HepG2 (cell line): Measurements from ENCODE around the gene UNC13D. TPM values are rescaled to one million over a fixed set of nuclear protein-coding genes. Genes with fewer than 3 reads are reported as not detected.

Experiments
- ATF7 ChIP-seq, 2 experiments: fragments of 450-650 bp in 1 of 2; sonication (generic) in 1 of 2; formaldehyde crosslinking in 1 of 2; IDR thresholded peaks; 2 replicates each; pipeline versions ENCODE4 v1.4.0 to v1.6.1; 2016 to 2020; ENCODE audit warnings: antibody characterized with exemption in 1 of 2, mild to moderate bottlenecking in 1 of 2, missing genetic modification reagents in 1 of 2
- EZH2 ChIP-seq: conservative IDR thresholded peaks from 2 replicates; pipeline ENCODE4 v1.6.1; 2012; ENCODE audit warnings: mild to moderate bottlenecking, low read depth, low read length, moderate library complexity
- GTF2F1 ChIP-seq: fragments of 150-350 bp; IDR thresholded peaks from 2 replicates; pipeline ENCODE4 v1.6.1; 2014; ENCODE audit warnings: low read length
- HNRNPH1 ChIP-seq: fragments of 200-400 bp; formaldehyde crosslinking; optimal IDR thresholded peaks from 2 replicates; pipeline ENCODE3; 2017; ENCODE audit warnings: mild to moderate bottlenecking, low read depth, low read length
- HOXA7 ChIP-seq: sonication (generic); formaldehyde crosslinking; IDR thresholded peaks from 2 replicates; pipeline ENCODE4 v1.8.1; 2022; ENCODE audit warnings: mild to moderate bottlenecking, missing genetic modification reagents, moderate library complexity
- LCORL ChIP-seq, 2 experiments: fragments of 450-650 bp in 1 of 2; sonication (generic) in 1 of 2; formaldehyde crosslinking in 1 of 2; IDR thresholded peaks; 2 replicates each; pipeline versions ENCODE4 v1.5.0 to v1.6.1; 2017 to 2020; ENCODE audit warnings: antibody characterized with exemption in 1 of 2, missing genetic modification reagents in 1 of 2
- MAFG ChIP-seq: sonication (generic); formaldehyde crosslinking; IDR thresholded peaks from 2 replicates; pipeline ENCODE4 v1.5.1; 2020; ENCODE audit warnings: mild to moderate bottlenecking, missing genetic modification reagents
- MED13 ChIP-seq: sonication (generic); formaldehyde crosslinking; IDR thresholded peaks from 2 replicates; pipeline ENCODE4 v1.5.0; 2020; ENCODE audit warnings: missing genetic modification reagents
- NPAS2 ChIP-seq: sonication (generic); formaldehyde crosslinking; IDR thresholded peaks from 2 replicates; pipeline ENCODE4 v1.8.0; 2022; ENCODE audit warnings: mild to moderate bottlenecking, missing genetic modification reagents, borderline replicate concordance
- NR1H2 ChIP-seq: sonication (generic); formaldehyde crosslinking; IDR thresholded peaks from 2 replicates; pipeline ENCODE4 v1.8.1; 2022; ENCODE audit warnings: low read depth, missing genetic modification reagents, borderline replicate concordance
- SALL1 ChIP-seq: sonication (generic); formaldehyde crosslinking; IDR thresholded peaks from 2 replicates; pipeline ENCODE4 v1.8.0; 2022; ENCODE audit warnings: mild to moderate bottlenecking, missing genetic modification reagents
- SIX1 ChIP-seq: sonication (generic); formaldehyde crosslinking; IDR thresholded peaks from 2 replicates; pipeline ENCODE4 v1.4.0; 2020; ENCODE audit warnings: missing genetic modification reagents, borderline replicate concordance
- SMAD3 ChIP-seq: sonication (generic); formaldehyde crosslinking; IDR thresholded peaks from 2 replicates; pipeline ENCODE4 v1.4.0; 2020; ENCODE audit warnings: missing genetic modification reagents
- SNRNP70 ChIP-seq: fragments of 200-400 bp; formaldehyde crosslinking; IDR thresholded peaks from 2 replicates; pipeline ENCODE4 v1.6.1; 2017; ENCODE audit warnings: mild to moderate bottlenecking, low read depth, low read length, moderate library complexity
- SP1 ChIP-seq, 2 experiments: fragments of 450-650 bp in 1 of 2; sonication (generic) in 1 of 2; formaldehyde crosslinking in 1 of 2; IDR thresholded peaks; 2 replicates each; pipeline versions ENCODE4 v1.4.0 to v1.6.1; 2016 to 2020; ENCODE audit warnings: missing genetic modification reagents in 1 of 2
- SRY ChIP-seq: sonication (generic); formaldehyde crosslinking; IDR thresholded peaks from 2 replicates; pipeline ENCODE4 v1.8.0; 2022; ENCODE audit warnings: mild to moderate bottlenecking, missing genetic modification reagents
- YEATS2 ChIP-seq: sonication (generic); formaldehyde crosslinking; IDR thresholded peaks from 2 replicates; pipeline ENCODE4 v1.4.0; 2020; ENCODE audit warnings: missing genetic modification reagents, borderline replicate concordance
- ZBTB7B ChIP-seq: sonication (generic); formaldehyde crosslinking; IDR thresholded peaks from 2 replicates; pipeline ENCODE4 v1.4.0; 2020; ENCODE audit warnings: missing genetic modification reagents
- ZNF33A ChIP-seq: sonication (generic); formaldehyde crosslinking; IDR thresholded peaks from 2 replicates; pipeline ENCODE4 v1.5.1; 2020; ENCODE audit warnings: missing genetic modification reagents, mild to moderate bottlenecking, moderate library complexity, borderline replicate concordance
- ZNF556 ChIP-seq: sonication (generic); formaldehyde crosslinking; IDR thresholded peaks from 2 replicates; pipeline ENCODE4 v1.4.0; 2020; ENCODE audit warnings: mild to moderate bottlenecking, missing genetic modification reagents, borderline replicate concordance
- ZNF776 ChIP-seq: sonication (generic); formaldehyde crosslinking; IDR thresholded peaks from 2 replicates; pipeline ENCODE4 v1.4.0; 2020; ENCODE audit warnings: mild to moderate bottlenecking, missing genetic modification reagents
- ZNF878 ChIP-seq: sonication (generic); formaldehyde crosslinking; IDR thresholded peaks from 2 replicates; pipeline ENCODE4 v1.8.1; 2023; ENCODE audit warnings: mild to moderate bottlenecking, missing genetic modification reagents, moderate library complexity
- ZNF879 ChIP-seq: sonication (generic); formaldehyde crosslinking; IDR thresholded peaks from 2 replicates; pipeline ENCODE4 v1.8.1; 2023; ENCODE audit warnings: missing genetic modification reagents
- polyA plus RNA-seq, 8 experiments: library from polyadenylated mRNA; depleted of rRNA in 3 of 8; stranded (reverse) in 7 of 8; unstranded in 1 of 8; fragments of >200 nt; fragmentation: Illumina TruSeq in 4 of 8; extraction: Trizol in 4 of 8; gene quantifications; 2 replicates each; pipeline versions ENCODE4 v1.2.1 to v1.2.3, GENCODE V29; 2011 to 2016; ENCODE audit warnings: low read depth in 4 of 8, missing spikeins in 1 of 8, mixed read lengths in 1 of 8; ENCODE audit not compliant: insufficient read depth in 1 of 8
- total RNA-seq, 5 experiments: library from RNA; depleted of rRNA; stranded (reverse); fragments of >200 nt; fragmentation: Illumina TruSeq; extraction: Trizol; gene quantifications; 2 replicates each; pipeline ENCODE4 v1.2.3, GENCODE V29; 2016; ENCODE audit warnings: low read depth in 1 of 5
- TF ChIP-seq, protein P1 (sequence below): sonication (generic); formaldehyde crosslinking; conservative IDR thresholded peaks from 2 replicates; pipeline ENCODE4 v1.4.0; 2020; ENCODE audit warnings: missing genetic modification reagents
- TF ChIP-seq, protein P2 (sequence below): sonication (generic); formaldehyde crosslinking; IDR thresholded peaks from 2 replicates; pipeline ENCODE4 v1.9.0; 2021; ENCODE audit warnings: missing genetic modification reagents, borderline replicate concordance
- TF ChIP-seq, protein P3 (sequence below): sonication (generic); formaldehyde crosslinking; IDR thresholded peaks from 2 replicates; pipeline ENCODE4 v1.4.0; 2020; ENCODE audit warnings: low read depth, mild to moderate bottlenecking, missing genetic modification reagents

The UNC13D gene
- total and polyA plus RNA-seq, 2 of the 13 experiments (the other 11 are each of a cell fraction or from before 2014, with no cell fraction given): 29.7 to 42.7 TPM

DNA sequence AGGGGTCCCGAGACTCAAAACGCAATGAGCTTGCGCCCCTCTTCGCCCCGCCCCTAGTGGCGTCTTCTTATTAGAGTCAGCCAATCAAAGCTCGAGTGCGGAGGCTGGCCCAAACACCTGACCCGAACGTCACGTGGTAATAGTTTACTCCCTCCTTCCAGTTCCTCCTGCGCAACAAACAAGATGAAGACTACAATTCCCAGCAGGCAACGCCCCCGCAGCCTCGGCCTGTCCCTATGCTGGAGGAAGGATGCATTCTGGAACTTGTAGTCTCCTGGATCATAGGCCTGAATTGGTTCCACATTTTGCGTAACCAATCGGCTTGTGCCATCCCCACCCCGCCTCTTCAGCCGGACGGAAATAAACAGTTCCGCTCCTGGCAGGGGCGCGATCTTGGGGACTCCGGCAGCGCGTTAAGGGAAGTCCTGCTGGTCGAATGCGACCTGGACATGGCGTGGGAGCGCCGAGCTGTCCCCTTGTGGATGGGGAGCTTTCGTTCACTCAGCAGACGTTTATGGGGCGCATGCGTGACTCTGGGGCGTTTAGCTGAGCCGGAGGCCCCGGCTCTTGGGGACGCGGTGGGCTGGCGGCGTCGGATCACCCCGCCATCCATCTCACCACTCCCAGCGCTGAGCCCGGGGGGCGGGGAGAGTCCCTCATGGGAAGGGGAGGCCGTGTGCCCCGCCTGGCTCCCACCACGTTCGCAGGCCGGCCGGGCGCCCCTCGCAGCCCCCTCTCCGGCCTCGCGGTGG is 11.3 kb upstream of the UNC13D start, which contains the start of gene WBP2 (continued):
- TF ChIP-seq MED13 (peak; percentile 85; the same call in 1 of the 2 replicates), SMAD3 (CRISPR knock-in tag) (peak; percentile 80; the same call in 1 of the 2 replicates), HOXA7 (CRISPR knock-in tag) (no peak), GTF2F1 (no peak; the same call in 1 of the 2 replicates), NR1H2 (CRISPR knock-in tag) (peak; percentile 79; the same call in 1 of the 2 replicates), HNRNPH1 (peak; percentile 34), EZH2 (no peak), ATF7 (IDR thresholded peaks at IDR 0.05) (no peak), ATF7 (CRISPR knock-in tag; IDR thresholded peaks at IDR 0.05) (0 out of 2 replicates have a peak, but pooled peaks have one; percentile 18), ZBTB7B (CRISPR knock-in tag) (peak; percentile 99; the same call in 1 of the 2 replicates), ZNF879 (CRISPR knock-in tag) (no peak), YEATS2 (CRISPR knock-in tag) (peak; percentile 78; the same call in 1 of the 2 replicates), LCORL (IDR thresholded peaks at IDR 0.05) (no peak), LCORL (CRISPR knock-in tag; IDR thresholded peaks at IDR 0.05) (peak; percentile 96), SALL1 (peak; percentile 86), ZNF878 (CRISPR knock-in tag) (no peak), ZNF556 (CRISPR knock-in tag) (peak; percentile 38; the same call in 1 of the 2 replicates), SIX1 (no peak; the same call in 1 of the 2 replicates), NPAS2 (CRISPR knock-in tag) (no peak), SRY (CRISPR knock-in tag) (peak; percentile 86; the same call in 1 of the 2 replicates), ZNF33A (CRISPR knock-in tag) (0 out of 2 replicates have a peak, but pooled peaks have one; percentile 76), MAFG (CRISPR knock-in tag) (no peak), SP1 (IDR thresholded peaks at IDR 0.05) (no peak), SP1 (CRISPR knock-in tag; IDR thresholded peaks at IDR 0.05) (peak; percentile 88), ZNF776 (CRISPR knock-in tag) (peak; percentile 90), SNRNP70 (no peak)
- TF ChIP-seq, protein P1, sequence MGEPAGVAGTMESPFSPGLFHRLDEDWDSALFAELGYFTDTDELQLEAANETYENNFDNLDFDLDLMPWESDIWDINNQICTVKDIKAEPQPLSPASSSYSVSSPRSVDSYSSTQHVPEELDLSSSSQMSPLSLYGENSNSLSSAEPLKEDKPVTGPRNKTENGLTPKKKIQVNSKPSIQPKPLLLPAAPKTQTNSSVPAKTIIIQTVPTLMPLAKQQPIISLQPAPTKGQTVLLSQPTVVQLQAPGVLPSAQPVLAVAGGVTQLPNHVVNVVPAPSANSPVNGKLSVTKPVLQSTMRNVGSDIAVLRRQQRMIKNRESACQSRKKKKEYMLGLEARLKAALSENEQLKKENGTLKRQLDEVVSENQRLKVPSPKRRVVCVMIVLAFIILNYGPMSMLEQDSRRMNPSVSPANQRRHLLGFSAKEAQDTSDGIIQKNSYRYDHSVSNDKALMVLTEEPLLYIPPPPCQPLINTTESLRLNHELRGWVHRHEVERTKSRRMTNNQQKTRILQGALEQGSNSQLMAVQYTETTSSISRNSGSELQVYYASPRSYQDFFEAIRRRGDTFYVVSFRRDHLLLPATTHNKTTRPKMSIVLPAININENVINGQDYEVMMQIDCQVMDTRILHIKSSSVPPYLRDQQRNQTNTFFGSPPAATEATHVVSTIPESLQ: 0 out of 2 replicates have a peak, but pooled peaks have one; percentile 43
- TF ChIP-seq, protein P2, sequence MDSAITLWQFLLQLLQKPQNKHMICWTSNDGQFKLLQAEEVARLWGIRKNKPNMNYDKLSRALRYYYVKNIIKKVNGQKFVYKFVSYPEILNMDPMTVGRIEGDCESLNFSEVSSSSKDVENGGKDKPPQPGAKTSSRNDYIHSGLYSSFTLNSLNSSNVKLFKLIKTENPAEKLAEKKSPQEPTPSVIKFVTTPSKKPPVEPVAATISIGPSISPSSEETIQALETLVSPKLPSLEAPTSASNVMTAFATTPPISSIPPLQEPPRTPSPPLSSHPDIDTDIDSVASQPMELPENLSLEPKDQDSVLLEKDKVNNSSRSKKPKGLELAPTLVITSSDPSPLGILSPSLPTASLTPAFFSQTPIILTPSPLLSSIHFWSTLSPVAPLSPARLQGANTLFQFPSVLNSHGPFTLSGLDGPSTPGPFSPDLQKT (CRISPR knock-in tag): peak; percentile 84; the same call in 1 of the 2 replicates
- TF ChIP-seq, protein P3, sequence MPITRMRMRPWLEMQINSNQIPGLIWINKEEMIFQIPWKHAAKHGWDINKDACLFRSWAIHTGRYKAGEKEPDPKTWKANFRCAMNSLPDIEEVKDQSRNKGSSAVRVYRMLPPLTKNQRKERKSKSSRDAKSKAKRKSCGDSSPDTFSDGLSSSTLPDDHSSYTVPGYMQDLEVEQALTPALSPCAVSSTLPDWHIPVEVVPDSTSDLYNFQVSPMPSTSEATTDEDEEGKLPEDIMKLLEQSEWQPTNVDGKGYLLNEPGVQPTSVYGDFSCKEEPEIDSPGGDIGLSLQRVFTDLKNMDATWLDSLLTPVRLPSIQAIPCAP (CRISPR knock-in tag): 0 out of 2 replicates have a peak, but pooled peaks have one; percentile 45
